Pericardium fibroblast (primary cell): ENCODE data around the gene ZFYVE1. TPM values are rescaled to one million over a fixed set of nuclear protein-coding genes. Genes with fewer than 3 reads are reported as not detected.

ENCODE experiments used
- total RNA-seq: library from RNA; depleted of rRNA; stranded (reverse); fragments of >200 nt; gene quantifications from 2 replicates; pipeline ENCODE4 v1.2.3, GENCODE V29; 2015

ZFYVE1 gene, protein sequence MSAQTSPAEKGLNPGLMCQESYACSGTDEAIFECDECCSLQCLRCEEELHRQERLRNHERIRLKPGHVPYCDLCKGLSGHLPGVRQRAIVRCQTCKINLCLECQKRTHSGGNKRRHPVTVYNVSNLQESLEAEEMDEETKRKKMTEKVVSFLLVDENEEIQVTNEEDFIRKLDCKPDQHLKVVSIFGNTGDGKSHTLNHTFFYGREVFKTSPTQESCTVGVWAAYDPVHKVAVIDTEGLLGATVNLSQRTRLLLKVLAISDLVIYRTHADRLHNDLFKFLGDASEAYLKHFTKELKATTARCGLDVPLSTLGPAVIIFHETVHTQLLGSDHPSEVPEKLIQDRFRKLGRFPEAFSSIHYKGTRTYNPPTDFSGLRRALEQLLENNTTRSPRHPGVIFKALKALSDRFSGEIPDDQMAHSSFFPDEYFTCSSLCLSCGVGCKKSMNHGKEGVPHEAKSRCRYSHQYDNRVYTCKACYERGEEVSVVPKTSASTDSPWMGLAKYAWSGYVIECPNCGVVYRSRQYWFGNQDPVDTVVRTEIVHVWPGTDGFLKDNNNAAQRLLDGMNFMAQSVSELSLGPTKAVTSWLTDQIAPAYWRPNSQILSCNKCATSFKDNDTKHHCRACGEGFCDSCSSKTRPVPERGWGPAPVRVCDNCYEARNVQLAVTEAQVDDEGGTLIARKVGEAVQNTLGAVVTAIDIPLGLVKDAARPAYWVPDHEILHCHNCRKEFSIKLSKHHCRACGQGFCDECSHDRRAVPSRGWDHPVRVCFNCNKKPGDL
- total RNA-seq: 14.2 and 17.7 TPM in 2 replicates

DNA sequence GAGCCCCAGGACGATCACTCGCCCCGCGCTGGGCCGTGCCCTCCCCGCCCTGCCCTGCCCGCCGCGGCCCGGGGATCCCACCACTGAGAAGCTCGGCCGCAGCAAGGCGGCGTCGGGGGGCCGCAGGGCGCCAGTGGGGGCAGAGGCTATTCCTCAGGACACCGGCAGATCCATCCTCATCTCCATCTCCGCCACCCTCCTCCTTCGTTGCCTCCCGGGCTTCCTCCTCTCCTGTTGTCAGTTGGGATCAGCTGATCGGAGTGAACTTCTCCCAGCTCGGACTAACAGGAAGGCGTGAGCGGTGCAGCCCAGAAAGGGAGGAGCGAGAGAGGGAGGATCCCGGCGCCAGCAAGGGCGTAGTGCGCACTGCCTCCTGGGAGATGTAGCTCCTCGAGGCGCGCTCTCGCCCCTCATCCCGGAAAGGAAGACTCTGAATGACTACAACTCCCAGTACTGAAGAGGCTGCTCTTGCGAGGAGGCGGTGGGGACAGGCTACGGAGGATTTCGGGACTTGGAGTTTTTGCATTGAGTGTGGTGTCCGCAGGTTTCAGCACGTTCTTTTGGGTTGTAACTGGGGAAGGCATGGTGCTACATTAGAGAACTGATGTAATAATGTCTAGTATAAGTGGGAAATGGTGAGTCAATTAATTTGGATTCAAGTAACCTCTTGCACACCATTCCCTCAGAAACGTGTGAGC lies at the start of gene ZFYVE1:
TSS of gene ZFYVE1 (minus strand) at position 262 of the 698 bp plus-strand sequence. CDS start 2,598 bp downstream, outside the sequence.

DNA sequence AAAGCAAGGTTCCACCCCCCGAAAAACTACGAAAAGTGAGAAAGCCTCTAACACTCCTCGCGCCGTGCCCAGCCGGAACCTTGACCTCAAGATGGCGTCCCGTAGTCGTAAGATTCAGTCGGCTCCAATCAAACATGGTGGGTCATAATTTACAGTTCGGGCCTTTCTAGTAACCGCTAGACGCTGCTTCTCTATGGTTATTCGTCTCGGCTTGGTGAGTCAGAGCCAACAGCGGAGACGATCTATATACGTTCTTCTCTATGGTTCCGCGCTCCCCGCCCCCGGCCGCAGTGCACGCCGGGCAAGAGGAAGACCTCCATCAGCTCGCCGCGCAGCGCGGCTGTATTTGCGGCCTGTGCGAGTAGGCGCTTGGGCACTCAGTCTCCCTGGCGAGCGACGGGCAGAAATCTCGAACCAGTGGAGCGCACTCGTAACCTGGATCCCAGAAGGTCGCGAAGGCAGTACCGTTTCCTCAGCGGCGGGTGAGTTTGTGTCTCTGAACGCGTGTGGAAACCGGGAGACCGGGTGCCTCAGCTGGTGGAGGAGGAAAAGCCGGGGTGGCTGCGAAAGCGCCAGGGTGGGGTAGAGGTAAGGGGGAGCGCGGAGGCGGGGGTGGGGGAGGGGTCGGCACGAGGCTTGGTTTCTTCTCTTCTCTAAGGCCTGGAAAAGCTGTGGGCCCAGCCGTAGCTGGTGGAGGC lies 31.5 kb upstream of the ZFYVE1 start, which contains the start of gene RBM25:
TSS of gene RBM25 (plus strand) at position 311 of the 698 bp plus-strand sequence. CDS start 13,108 bp downstream, outside the sequence.

DNA sequence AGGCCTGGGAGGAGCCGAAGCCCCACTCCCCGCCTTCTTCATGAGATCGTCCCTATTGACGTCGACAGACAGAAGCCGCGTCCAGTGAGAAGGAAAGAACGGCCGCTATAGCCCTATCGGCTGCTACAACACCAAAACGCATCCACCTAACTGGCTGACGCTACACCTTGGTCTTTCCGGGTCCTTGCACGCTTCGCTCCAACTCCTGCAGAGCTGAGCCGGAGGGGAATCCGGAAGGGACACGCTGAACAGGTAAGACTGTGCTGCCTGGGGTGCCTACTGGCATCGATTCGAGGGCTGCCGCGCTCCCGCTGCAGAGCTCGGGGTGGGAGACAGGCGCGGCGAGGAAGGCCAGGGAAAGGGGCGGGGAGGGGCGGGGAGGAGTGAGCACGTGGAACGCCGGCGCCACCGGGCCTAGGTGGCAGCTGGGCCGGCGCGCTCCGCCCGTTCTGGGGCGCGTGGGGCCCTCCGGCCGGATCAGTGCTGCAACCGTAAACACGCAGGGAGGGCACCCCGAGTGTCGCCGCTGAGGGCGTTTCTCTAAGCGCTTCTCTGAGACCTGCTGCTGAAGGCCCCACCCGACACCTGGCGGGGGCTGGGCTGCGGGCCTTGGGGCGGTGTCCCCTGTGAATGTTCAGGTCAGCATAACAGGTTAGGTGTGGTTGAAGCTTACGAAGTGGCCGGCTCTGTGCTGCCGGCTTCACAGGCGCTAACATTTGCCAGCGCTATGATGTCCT lies 100.4 kb downstream of the ZFYVE1 start, which contains the start of gene DCAF4:
TSS of gene DCAF4 (plus strand) at position 173 of the 737 bp plus-strand sequence. CDS start 11,515 bp downstream, outside the sequence.

Other genes starting within 250 kb of the ZFYVE1 start
- gene DPF3, start 133.0 kb downstream of the ZFYVE1 start, total RNA-seq: 0.23 and 0.26 TPM in 2 replicates
- gene DCAF4, start 100.6 kb downstream of the ZFYVE1 start, total RNA-seq: 11.1 and 18.6 TPM in 2 replicates
- gene RBM25, start 31.4 kb upstream of the ZFYVE1 start, total RNA-seq: 15.2 and 22.6 TPM in 2 replicates
- 33.0 and 50.5 TPM in 2 replicates for gene PSEN1, start 109.4 kb upstream of the ZFYVE1 start, total RNA-seq
- gene PAPLN, start 210.4 kb upstream of the ZFYVE1 start, total RNA-seq: 22.0 and 25.0 TPM in 2 replicates